ENCODE data around the gene ZNRF1. TPM values are rescaled to one million over a fixed set of nuclear protein-coding genes. Genes with fewer than 3 reads are reported as not detected.
"Not testable (repeated sequence)": the region's sequence is repeated elsewhere in the genome, so short reads cannot be mapped to it uniquely, and the experiment has no call there.

Gene ZNRF1
- total RNA-seq, 1 donor from 2014 or later, result 66.1 TPM

GRCh38 chr16:75007443-75007842, 8.6 kb downstream of the ZNRF1 start:
- no peak overlapping the region for H3K27ac Mint-ChIP-seq

DNA sequence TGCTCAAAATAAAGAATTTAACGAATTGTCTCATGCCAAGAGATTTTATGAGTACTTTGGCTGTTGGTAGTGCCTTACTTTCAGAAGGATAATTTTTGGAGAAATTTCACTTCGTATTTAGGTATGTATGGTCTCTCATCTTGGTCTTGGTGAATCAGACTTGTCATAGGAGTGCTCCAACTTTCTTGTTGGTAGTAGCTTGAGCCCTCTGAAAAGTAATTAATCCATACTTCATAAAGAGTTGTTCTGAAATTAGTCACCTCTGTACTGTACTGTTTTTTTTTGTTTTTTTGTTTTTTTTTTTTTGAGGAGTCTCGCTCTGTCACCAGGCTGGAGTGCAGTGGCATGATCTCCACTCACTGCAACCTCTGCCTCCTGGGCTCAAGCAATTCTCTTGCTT, 11.6 kb downstream of the ZNRF1 start:
- no peaks in the 10 kb centered on the region for H3K27me3 Mint-ChIP-seq

More at GRCh38 chr16:75007443-75007842, 8.6 kb downstream of the ZNRF1 start:
- TF ChIP-seq CTCF (IDR thresholded peaks at IDR 0.05; ENCODE audit: unreplicated experiment), result no peak
- Mint-ChIP-seq H3K36me3 (ENCODE audit: insufficient read depth) (peaks cover 7% of the 10 kb centered on the region), H3K4me3 (ENCODE audit: low read depth) (no peak overlapping the region), H3K4me1 (ENCODE audit: low read depth) (peaks cover 16% of the 10 kb centered on the region), H3K9me3 (ENCODE audit: low read depth) (no peaks in the 10 kb centered on the region), H3K27me3 (no peaks in the 10 kb centered on the region)
- no peak for DNase-seq (ENCODE audit: low spot score, unreplicated experiment)

GRCh38 chr16:75011634-75012307, 12.9 kb downstream of the ZNRF1 start:
- H3K9me3 Mint-ChIP-seq (ENCODE audit: low read depth), result no peaks in the 10 kb centered on the region
- peaks cover 13% of the 10 kb centered on the region for H3K4me1 Mint-ChIP-seq (ENCODE audit: low read depth)
- peaks cover 1% of the 10 kb centered on the region for H3K36me3 Mint-ChIP-seq (ENCODE audit: insufficient read depth)
- TF ChIP-seq CTCF (IDR thresholded peaks at IDR 0.05; ENCODE audit: unreplicated experiment), result no peak
- DNase-seq (ENCODE audit: low spot score, unreplicated experiment), result no peak
- peak overlapping the region; percentile 57 for H3K27ac Mint-ChIP-seq
- no peaks in the 10 kb centered on the region for H3K27me3 Mint-ChIP-seq
- no peak overlapping the region for H3K4me3 Mint-ChIP-seq (ENCODE audit: low read depth)

More for the DNA sequence above, 11.6 kb downstream of the ZNRF1 start:
- no peaks in the 10 kb centered on the region for H3K9me3 Mint-ChIP-seq (ENCODE audit: low read depth)
- H3K27ac Mint-ChIP-seq, result no peak overlapping the region
- peaks cover 13% of the 10 kb centered on the region for H3K4me1 Mint-ChIP-seq (ENCODE audit: low read depth)
- no peak overlapping the region for H3K4me3 Mint-ChIP-seq (ENCODE audit: low read depth)
- no peaks in the 10 kb centered on the region for H3K36me3 Mint-ChIP-seq (ENCODE audit: insufficient read depth)
- no peak for DNase-seq (ENCODE audit: low spot score, unreplicated experiment)
- no peak for TF ChIP-seq CTCF (IDR thresholded peaks at IDR 0.05; ENCODE audit: unreplicated experiment)

GRCh38 chr16:75012380-75013081, 13.7 kb downstream of the ZNRF1 start:
- TF ChIP-seq CTCF (IDR thresholded peaks at IDR 0.05; ENCODE audit: unreplicated experiment), result no peak
- Mint-ChIP-seq H3K4me1 (ENCODE audit: low read depth) (peaks cover 15% of the 10 kb centered on the region), H3K4me3 (ENCODE audit: low read depth) (no peak overlapping the region), H3K27me3 (no peaks in the 10 kb centered on the region), H3K27ac (peak overlapping the region; percentile 57), H3K9me3 (ENCODE audit: low read depth) (no peaks in the 10 kb centered on the region), H3K36me3 (ENCODE audit: insufficient read depth) (peaks cover 1% of the 10 kb centered on the region)
- no peak for DNase-seq (ENCODE audit: low spot score, unreplicated experiment)

DNA sequence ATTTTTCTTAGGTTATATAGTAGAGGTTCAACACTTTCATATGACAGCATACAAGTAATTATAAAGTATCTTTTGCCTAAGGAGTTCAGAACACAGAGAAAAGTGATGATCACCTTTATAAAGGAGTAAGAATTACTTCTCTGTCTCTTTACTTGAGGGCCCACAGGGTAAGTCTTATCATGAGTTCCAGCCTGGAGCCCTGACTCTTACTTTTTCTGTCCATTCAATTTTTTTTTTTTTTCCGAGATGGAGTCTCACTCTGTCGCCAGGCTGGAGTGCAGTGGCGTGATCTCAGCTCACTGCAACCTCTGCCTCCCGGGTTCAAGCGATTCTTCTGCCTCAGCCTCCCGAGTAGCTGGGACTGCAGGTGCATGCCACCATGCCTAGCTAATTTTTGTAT, 14.3 kb downstream of the ZNRF1 start:
- H3K27me3 Mint-ChIP-seq, result not testable (repeated sequence)

More for the DNA sequence above, 14.3 kb downstream of the ZNRF1 start:
- DNase-seq (ENCODE audit: low spot score, unreplicated experiment); H3K27ac Mint-ChIP-seq; H3K36me3 Mint-ChIP-seq (ENCODE audit: insufficient read depth); H3K9me3 Mint-ChIP-seq (ENCODE audit: low read depth); H3K4me3 Mint-ChIP-seq (ENCODE audit: low read depth): not testable (repeated sequence)
- H3K4me1 Mint-ChIP-seq (ENCODE audit: low read depth), result peaks cover 16% of the 10 kb centered on the region
